Nephron (organoid): ENCODE results near the gene ARL2.
"Not testable (repeated sequence)": the region's sequence is repeated elsewhere in the genome, so short reads cannot be mapped to it uniquely, and the experiment has no call there.

Experiments
- H3K27ac Mint-ChIP-seq, 3 experiments: 2 replicates each; pipeline ENCODE4 v1.8.0; 2020; ENCODE audit warnings: mixed read lengths in 3 of 3, mild to moderate bottlenecking in 2 of 3, moderate library complexity in 1 of 3
- H3K27me3 Mint-ChIP-seq: 2 replicates; pipeline ENCODE4 v1.8.0; 2021; ENCODE audit warnings: low read depth, mild to moderate bottlenecking, moderate library complexity, mixed read lengths
- H3K36me3 Mint-ChIP-seq: 2 replicates; pipeline ENCODE4 v1.8.0; 2020; ENCODE audit warnings: low read depth, mixed read lengths
- H3K4me1 Mint-ChIP-seq: 2 replicates; pipeline ENCODE4 v1.8.0; 2020; ENCODE audit warnings: mixed read lengths
- H3K4me3 Mint-ChIP-seq, 3 experiments: 2 replicates each; pipeline ENCODE4 v1.8.0; 2020; ENCODE audit warnings: mild to moderate bottlenecking in 3 of 3, mixed read lengths in 3 of 3, moderate library complexity in 2 of 3
- H3K9me3 Mint-ChIP-seq: 2 replicates; pipeline ENCODE4 v1.8.0; 2020; ENCODE audit warnings: mixed read lengths
- TF ChIP-seq, protein P1 (sequence below), 3 experiments: fragments of 200-600 bp; sonication (generic); IDR thresholded peaks; one replicate each; pipeline ENCODE4 v1.5.0; 2021; ENCODE audit warnings: antibody characterized with exemption in 3 of 3; ENCODE audit not compliant: unreplicated experiment in 3 of 3

The ARL2 gene

DNA sequence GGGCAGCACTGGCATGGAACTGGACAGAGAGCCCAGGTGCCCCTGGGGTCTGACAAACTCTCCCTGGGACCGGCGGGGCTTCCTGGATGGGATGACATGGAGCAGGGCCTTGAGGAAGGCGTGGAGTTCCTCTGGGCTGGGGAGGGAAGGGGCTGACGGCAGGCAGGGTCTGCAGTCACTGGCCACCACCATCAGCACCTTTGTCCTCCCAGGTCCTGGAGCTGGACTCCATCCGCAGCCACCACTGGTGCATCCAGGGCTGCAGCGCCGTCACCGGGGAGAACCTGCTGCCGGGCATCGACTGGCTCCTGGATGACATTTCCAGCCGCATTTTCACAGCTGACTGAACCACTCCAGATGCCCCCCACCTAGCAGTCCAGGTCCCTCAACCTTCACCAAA lies 7.5 kb downstream of the ARL2 start:
- TF ChIP-seq, protein P1, sequence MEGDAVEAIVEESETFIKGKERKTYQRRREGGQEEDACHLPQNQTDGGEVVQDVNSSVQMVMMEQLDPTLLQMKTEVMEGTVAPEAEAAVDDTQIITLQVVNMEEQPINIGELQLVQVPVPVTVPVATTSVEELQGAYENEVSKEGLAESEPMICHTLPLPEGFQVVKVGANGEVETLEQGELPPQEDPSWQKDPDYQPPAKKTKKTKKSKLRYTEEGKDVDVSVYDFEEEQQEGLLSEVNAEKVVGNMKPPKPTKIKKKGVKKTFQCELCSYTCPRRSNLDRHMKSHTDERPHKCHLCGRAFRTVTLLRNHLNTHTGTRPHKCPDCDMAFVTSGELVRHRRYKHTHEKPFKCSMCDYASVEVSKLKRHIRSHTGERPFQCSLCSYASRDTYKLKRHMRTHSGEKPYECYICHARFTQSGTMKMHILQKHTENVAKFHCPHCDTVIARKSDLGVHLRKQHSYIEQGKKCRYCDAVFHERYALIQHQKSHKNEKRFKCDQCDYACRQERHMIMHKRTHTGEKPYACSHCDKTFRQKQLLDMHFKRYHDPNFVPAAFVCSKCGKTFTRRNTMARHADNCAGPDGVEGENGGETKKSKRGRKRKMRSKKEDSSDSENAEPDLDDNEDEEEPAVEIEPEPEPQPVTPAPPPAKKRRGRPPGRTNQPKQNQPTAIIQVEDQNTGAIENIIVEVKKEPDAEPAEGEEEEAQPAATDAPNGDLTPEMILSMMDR (IDR thresholded peaks at IDR 0.05; ENCODE audit: unreplicated experiment in 3 of 3) = no peak

DNA sequence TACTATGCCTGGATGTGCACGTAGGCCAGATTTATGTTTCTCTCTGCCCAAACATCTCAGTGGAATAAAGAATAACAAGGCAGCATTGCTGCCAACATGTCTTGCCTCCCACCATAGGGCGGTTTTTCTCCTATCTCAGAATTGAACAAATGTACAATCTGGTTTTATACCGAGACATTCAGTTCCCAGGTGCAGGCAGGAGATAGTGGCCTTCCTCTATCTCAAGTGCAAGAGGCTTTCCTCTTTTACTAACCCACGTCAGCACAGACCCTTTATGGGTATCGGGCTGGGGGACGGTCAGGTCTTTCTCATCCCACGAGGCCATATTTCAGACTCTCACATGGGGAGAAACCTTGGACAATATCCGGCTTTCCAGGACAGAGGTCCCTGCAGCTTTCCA lies 9.5 kb downstream of the ARL2 start:
- Mint-ChIP-seq H3K27ac (peak overlapping the region; percentile 5 to 75 (median 20)), H3K36me3 (peaks cover 14% of the 10 kb centered on the region)
- H3K27me3 Mint-ChIP-seq, H3K4me1 Mint-ChIP-seq, H3K9me3 Mint-ChIP-seq, H3K4me3 Mint-ChIP-seq: not testable (repeated sequence)

More for the DNA sequence above, 7.5 kb downstream of the ARL2 start:
- Mint-ChIP-seq H3K27me3 (peaks cover 3% of the 10 kb centered on the region), H3K27ac (no peak overlapping the region), H3K9me3 (peaks cover 1% of the 10 kb centered on the region), H3K36me3 (peaks cover 30% of the 10 kb centered on the region), H3K4me1 (peaks cover under 1% of the 10 kb centered on the region), H3K4me3 (no peak overlapping the region)

DNA sequence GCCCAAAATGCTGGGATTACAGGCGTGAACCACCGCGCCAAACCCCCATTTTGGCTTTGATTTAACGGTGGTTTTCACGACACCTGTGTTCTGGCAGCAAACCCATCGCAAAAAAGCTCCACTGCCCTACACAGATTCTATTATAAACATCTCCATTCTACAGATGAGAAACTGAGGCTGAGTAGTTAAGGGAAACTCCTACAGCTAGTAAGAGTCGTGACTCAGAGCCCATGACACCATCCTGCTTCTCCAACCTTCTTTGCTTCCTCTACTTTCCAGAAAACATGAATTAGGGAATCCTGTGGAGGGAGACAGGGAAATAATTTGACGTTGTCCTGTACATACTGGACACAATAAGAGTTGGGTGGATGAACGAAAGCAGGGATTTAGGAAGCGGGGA lies 12.8 kb downstream of the ARL2 start:
- Mint-ChIP-seq H3K4me1 (peaks cover 9% of the 10 kb centered on the region), H3K36me3 (peaks cover 5% of the 10 kb centered on the region), H3K9me3 (no peaks in the 10 kb centered on the region), H3K4me3 (peak overlapping the region; percentile 82), H3K27ac (peak overlapping the region; percentile 71 to 92 (median 73)), H3K27me3 (no peaks in the 10 kb centered on the region)
- TF ChIP-seq, protein P1 (IDR thresholded peaks at IDR 0.05; ENCODE audit: unreplicated experiment in 3 of 3) = no peak

DNA sequence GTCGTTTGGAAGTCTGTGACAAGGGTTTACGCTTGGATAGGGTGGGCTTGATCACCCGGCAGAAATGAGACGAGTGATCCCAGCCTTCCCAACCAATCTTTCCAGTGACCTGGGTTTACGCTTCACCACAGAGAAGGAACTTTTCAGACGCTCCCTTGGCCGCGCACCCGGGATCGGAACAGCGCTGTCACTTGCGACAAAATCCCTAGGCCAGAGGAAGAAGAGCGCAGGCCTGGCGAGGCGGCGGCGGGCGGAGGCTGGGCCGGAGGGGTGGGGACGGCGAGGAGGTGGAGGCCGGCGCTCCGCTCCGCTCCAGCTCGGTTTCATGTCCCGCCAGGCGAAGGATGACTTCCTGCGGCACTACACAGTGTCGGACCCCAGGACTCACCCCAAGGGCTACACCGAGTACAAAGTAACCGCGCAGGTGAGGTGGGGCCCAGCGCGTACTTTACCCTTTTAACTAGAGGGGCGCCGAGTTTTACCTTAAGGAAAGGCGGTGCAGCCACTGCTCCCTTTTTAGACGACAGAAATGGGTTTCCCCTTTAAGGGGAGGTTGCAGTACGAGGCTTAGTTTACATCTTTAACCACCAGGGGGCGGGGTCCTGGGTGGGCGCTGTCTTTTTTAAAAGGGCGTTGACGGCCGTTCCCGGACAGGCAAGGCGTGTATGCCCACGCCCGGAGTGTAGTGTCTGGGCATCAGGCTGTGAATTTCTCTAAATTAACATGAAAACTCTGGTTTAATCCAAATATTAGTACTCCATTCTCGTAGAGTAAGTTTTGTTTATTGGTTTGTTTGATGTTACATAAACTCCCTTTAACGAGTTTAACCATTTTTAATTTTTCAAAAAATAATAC lies 13.5 kb downstream of the ARL2 start, which contains the start of gene SNX15:
TSS of gene SNX15 (plus strand) at position 227 of the 855 bp plus-strand sequence. CDS start at position 326, 99 bp downstream.
- Mint-ChIP-seq H3K9me3 (no peaks in the 10 kb centered on the region), H3K27me3 (no peaks in the 10 kb centered on the region), H3K36me3 (no peaks in the 10 kb centered on the region), H3K27ac (peak within 1 kb of the TSS; percentile 71 to 92 (median 73)), H3K4me1 (peaks cover 9% of the 10 kb centered on the region), H3K4me3 (peak within 1 kb of the TSS; percentile 82)
- TF ChIP-seq, protein P1 (IDR thresholded peaks at IDR 0.05; ENCODE audit: unreplicated experiment in 3 of 3) = peak; percentile 82 to 92 (median 86)

DNA sequence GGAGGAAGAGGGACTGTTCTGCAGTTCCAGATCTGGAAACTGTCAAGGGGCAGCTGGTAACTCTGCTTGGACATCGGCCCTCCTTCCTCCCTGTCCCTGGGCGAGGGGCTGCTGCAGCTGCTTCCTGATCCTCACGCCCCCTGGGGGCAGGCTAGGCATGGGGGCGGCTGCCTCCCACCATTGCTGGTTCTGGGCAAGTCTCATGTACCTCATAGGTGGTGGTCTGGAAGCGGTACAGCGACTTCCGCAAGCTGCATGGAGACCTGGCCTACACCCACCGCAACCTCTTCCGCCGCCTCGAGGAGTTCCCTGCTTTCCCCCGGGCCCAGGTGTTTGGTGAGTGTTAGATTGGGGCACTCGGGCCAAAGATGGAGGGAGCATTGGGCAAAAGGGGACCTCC lies 18.3 kb downstream of the ARL2 start:
- Mint-ChIP-seq H3K27ac (no peak overlapping the region), H3K4me1 (peaks cover 9% of the 10 kb centered on the region), H3K27me3 (no peaks in the 10 kb centered on the region), H3K4me3 (no peak overlapping the region), H3K36me3 (peaks cover 4% of the 10 kb centered on the region), H3K9me3 (no peaks in the 10 kb centered on the region)
- TF ChIP-seq, protein P1 (IDR thresholded peaks at IDR 0.05; ENCODE audit: unreplicated experiment in 3 of 3) = no peak

DNA sequence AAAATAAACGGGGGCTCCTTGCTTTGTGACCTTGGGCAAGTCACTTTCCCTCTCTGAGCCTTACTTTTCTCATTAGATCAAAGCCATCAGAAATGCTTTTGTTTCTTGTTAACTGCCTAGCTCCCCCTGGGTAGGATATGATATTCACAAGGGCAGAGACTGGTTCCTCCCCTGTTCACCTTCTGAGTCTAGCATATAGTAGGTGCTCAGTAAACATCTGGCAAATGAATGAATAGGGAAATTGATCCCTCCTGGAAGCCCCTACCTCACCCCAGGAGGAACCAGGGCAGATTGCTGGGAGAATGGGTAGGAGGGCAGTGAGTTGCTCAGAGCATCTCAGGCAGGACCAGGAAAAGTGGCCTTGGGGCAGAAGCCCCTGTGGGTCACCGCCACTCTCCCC lies 20.5 kb downstream of the ARL2 start:
- H3K4me1 Mint-ChIP-seq = no peaks in the 10 kb centered on the region
- no peak overlapping the region for H3K27ac Mint-ChIP-seq
- no peak overlapping the region for H3K4me3 Mint-ChIP-seq
- no peaks in the 10 kb centered on the region for H3K9me3 Mint-ChIP-seq
- TF ChIP-seq, protein P1 (IDR thresholded peaks at IDR 0.05; ENCODE audit: unreplicated experiment in 3 of 3) = no peak
- H3K27me3 Mint-ChIP-seq = no peaks in the 10 kb centered on the region
- H3K36me3 Mint-ChIP-seq = peaks cover 10% of the 10 kb centered on the region
